ENCODE measurements around the gene DLG1.

DNA sequence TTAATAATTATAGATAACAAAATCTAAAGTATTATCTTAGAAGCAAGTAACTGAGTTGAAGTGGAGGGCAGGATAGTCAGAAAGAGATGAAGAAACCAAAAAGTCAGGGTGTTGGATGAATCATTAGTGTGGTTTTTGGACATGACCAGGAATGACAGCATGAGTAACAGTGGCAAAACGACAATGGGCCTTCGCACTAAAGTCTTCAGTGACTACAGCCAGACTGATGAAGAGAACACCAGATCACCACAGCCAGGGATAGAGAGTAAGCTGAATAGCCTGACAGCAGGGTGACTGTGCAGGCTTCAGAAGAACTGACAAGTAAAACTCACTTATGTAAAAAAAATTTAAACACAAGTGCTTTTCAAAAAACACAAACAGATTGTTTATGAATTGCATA, 172.8 kb downstream of the DLG1 start:
- no peak for TF ChIP-seq EP300 (IDR thresholded peaks at IDR 0.05)
- TF ChIP-seq, protein P1, sequence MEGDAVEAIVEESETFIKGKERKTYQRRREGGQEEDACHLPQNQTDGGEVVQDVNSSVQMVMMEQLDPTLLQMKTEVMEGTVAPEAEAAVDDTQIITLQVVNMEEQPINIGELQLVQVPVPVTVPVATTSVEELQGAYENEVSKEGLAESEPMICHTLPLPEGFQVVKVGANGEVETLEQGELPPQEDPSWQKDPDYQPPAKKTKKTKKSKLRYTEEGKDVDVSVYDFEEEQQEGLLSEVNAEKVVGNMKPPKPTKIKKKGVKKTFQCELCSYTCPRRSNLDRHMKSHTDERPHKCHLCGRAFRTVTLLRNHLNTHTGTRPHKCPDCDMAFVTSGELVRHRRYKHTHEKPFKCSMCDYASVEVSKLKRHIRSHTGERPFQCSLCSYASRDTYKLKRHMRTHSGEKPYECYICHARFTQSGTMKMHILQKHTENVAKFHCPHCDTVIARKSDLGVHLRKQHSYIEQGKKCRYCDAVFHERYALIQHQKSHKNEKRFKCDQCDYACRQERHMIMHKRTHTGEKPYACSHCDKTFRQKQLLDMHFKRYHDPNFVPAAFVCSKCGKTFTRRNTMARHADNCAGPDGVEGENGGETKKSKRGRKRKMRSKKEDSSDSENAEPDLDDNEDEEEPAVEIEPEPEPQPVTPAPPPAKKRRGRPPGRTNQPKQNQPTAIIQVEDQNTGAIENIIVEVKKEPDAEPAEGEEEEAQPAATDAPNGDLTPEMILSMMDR (IDR thresholded peaks at IDR 0.05) = no peak
- TF ChIP-seq POLR2AphosphoS5 (IDR thresholded peaks at IDR 0.05) = no peak
- no peak for TF ChIP-seq POLR2A (IDR thresholded peaks at IDR 0.05)
